Activated CD8-positive, alpha-beta memory T cell treated with anti-CD3 and anti-CD28 coated beads, Interleukin-2, amount 50 U/mL, for 1 hour (primary cell): ENCODE data around the gene EFEMP1.
"Not testable (repeated sequence)": the region's sequence is repeated elsewhere in the genome, so short reads cannot be mapped to it uniquely, and the experiment has no call there.

ENCODE experiments used
- DNase-seq: peaks from one replicate; pipeline ENCODE4 v3.0.0-alpha.2; 2020; ENCODE audit errors: extremely low read depth

The EFEMP1 gene

DNA sequence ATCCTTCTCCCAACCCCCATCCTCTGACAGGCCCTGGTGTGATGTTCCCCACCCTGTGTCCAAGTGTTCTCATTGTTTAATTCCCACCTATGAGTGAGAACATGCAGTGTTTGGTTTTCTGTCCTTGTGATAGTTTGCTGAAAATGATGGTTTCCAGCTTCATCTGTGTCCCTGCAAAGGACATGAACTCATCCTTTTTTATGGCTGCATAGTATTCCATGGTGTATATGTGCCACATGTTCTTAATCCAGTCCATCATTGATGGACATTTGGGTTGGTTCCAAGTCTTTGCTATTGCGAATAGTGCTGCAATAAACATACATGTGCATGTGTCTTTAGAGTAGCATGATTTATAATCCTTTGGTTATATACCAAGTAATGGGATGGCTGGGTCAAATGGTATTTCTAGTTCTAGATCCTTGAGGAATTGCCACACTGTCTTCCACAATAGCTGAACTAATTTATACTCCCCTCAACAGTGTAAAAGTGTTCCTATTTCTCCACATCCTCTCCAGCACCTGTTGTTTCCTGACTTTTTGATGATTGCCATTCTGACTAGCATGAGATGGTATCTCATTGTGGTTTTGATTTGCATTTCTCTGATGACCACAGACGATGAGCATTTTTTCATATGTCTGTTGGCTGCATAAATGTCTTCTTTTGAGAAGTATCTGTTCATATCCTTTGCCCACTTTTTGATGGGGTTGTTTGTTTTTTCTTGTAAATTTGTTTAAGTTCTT lies 91.7 kb downstream of the EFEMP1 start:
- DNase-seq, result not testable (repeated sequence)

DNA sequence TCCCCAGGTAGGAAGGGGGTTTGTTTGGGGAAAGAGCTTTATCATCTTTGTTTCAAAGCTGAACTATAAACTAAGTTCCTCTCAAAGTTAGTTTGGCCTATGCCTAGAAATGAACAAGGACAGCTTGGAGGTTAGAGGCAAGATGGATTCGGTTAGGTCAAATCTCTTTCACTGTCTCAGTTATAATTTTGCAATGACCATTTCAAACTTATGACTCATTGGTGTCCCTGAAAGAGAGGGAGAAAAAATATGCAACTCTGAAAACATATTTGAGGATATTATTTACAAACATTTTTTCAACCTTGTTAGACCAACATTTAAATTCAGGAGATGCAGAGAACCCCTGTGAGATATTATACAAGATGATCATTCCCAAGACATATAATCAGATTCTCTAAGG lies 95.7 kb downstream of the EFEMP1 start:
- no peak for DNase-seq

DNA sequence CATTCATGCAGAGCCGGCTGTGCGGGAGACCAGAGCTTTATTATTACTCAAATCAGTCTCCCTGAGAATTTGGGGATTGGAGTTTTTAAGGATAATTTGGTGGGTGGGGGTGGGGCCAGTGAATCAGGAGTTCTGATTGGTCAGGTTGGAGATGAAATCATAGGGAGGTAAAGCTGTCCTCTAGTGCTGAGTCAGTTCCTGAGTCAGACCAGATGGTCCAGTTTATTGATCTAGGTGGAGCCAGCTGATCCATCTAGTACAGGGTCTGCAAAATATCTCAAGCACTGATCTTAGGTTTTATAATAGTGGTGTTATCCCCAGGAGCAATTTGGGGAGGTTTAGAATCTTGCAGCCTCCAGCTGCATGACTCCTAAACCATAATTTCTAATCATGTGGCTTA lies 96.2 kb downstream of the EFEMP1 start:
- not testable (repeated sequence) for DNase-seq

DNA sequence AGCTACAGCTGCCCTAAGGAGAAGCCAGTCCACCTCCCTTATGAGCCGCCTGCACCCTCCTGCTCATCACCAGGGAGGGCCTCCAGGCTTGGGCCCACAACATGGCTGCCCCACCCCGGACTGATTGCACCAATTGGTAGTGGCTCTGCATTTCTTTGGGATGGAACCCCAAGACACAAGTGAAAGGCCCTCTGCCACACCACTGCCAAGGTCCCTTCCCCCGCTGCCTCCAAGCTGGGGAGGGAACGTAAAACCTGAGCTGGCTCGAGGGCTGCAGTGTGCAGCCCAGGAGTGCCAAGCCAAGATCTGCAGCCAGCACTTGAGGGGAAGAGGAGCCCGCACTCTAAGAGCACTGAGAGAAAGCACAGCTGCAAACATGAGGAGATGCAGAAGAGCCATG lies 97.3 kb downstream of the EFEMP1 start:
- no peak for DNase-seq

DNA sequence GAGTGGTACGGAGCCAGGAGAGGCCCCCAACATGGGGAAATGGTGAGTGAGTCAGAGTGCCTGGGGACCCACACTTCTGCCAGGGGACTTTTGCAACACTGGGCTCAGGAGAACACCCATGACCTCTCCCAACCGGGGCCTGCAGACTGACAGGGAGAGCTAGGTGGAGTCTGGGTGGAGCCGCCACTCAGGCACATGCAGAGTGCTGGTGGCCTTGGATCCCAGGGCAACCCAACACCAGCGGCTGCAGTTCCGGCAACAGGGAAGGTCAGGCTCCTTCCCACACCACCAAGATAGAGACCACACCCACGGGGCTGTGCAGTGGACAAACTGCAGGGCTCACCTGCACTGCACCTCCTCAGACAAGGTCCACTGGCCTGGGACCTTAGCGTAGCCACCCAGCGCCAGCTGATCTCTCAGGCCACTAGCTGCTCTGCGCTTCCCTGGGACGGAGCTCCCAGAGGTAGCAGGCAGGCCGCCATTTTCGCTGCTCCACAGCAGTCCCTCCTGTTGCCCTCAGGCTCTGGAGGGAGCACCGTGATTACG lies 99.0 kb downstream of the EFEMP1 start:
- DNase-seq, result no peak
